HL-60/S4 treated with retinoic acid at 250 ng/mL for 4 days and 3 days (cell line): ENCODE data around the gene STOML1.
"Not testable (repeated sequence)": the region's sequence is repeated elsewhere in the genome, so short reads cannot be mapped to it uniquely, and the experiment has no call there.

Source experiments
- in situ Hi-C: fragments of 300-500 bp; cut with MboI; formaldehyde crosslinking; loops from 2 replicates; pipeline ENCODE4 v1.7.0; 2022; ENCODE audit warnings: low sequenced_read_pairs

The STOML1 gene

DNA sequence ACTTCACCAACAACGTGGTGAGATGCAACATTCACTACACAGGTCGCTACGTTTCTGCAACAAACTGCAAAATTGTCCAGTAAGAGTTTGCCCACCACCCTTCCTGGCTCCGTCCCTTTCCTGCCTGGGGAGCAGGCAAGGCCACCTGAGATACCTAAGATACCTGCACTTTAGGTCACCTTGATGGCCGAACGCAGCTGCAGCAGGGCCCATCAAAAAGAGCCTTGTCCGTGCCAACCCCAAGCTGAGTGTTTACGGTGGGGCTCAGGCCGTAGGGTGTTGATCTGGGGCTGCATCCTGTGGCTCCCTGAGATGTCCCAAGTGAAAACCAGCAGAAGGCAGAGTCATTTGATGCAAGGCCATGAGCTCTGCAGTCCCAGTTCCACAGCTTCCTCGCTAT is 42.6 kb downstream of the STOML1 start:
- in situ Hi-C loops, result no loop called here

GRCh38 chr15:73948982-73949381 is 43.1 kb downstream of the STOML1 start:
- in situ Hi-C loops, result no loop called here

- in situ Hi-C loops, result no loop called here
Measured at GRCh38 chr15:73948396-73948795, 43.7 kb downstream of the STOML1 start.

- in situ Hi-C loops, result no loop called here
Measured at GRCh38 chr15:73947651-73948050, 44.4 kb downstream of the STOML1 start.

GRCh38 chr15:73946795-73947370 is 45.2 kb downstream of the STOML1 start:
- in situ Hi-C loops, result no loop called here

DNA sequence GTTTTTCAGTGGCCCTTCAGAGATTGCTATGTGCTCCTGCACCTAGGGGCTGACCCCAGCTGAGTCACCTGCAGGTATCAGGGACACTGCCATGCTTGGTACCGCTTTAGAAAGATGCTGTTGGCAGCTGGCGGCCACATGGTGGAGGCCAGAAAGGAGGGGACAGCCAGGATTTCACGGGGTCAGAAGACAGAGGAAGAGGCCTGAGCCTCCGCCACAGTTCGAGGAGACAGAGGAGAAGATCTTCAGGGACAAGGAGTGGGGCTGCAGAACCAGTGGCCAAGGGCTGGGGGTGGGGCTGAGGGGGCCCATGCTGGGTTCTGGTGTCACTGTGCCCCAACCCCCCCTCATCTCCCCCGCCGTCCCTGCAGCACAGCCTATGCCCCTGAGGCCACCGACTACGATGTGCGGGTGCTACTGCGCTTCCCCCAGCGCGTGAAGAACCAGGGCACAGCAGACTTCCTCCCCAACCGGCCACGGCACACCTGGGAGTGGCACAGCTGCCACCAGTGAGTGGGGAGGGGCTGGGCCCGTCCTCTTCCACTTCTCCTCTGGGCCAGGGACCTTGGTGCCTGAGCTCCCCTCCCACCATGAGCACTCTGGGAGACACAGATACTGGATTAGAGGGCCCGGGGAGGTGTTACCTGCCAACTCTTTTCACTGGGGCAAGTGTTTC is 45.9 kb downstream of the STOML1 start:
- in situ Hi-C loops, result no loop called here

DNA sequence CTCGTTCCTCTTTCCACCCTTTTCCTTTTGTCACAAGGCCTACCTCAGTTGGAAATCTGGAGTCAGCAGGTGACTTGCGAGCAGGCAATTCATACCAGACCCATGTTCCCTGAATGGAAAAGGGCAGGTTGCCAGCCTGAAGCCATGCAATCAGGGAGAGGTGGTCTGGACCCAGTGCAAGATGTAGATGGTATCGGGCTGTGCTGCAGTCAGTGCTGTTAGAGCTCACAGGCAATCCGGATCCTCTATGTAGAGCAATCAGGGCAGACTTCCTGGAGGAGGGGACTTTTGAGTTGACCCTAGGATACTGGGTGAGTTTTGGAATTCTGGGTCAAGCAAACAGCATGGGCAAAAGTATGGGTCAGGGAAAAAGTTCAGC is 47.0 kb downstream of the STOML1 start:
- in situ Hi-C loops, result no loop called here

GRCh38 chr15:73944161-73945129 is 47.6 kb downstream of the STOML1 start:
- in situ Hi-C loops, result no loop called here

DNA sequence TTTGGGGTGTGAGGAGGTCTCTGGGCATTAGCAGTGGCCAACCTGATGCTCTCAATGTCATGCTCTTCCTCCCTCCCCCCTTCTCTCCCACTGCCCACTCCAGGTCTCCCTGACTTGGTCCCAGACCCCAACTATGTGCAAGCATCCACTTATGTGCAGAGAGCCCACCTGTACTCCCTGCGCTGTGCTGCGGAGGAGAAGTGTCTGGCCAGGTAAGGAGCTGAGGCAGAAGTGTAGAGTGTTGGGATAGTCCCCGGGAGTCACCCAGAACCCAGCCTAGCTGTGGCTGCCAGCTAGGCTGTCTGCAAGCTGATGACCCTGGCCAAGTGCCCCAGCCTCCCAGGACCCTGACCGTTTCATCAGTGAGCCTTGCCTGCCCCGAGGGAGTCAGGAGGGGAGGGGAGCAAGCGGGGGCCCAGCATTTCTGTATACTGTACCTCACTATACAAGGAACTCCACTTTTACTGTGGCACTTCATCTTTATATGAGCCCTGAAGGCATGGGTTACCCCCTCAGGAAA is 49.3 kb downstream of the STOML1 start:
- in situ Hi-C loops, result no loop called here

GRCh38 chr15:73941871-73942635 is 50.0 kb downstream of the STOML1 start:
- in situ Hi-C loops, result no loop called here

DNA sequence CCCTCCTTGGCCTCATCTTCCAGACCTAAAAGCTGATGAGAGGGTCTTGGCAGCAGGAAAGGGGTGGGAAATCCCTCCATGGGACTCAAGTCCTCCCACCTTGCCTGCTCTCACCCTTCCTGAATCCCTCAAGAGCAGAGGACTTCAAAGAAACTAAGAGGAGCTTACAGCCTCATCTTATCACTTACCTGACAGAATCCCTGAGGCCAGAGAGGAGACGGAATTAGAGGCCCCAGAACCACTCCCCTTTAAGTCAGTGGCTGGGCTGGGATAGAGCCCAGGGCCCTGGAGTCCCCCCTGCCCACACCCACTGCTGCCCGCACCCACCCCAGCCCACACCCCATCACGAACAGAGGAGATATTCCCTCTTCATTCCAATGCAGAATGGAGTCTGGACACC is 50.6 kb downstream of the STOML1 start:
- in situ Hi-C loops, result no loop called here

- in situ Hi-C loops, result no loop called here
Measured at GRCh38 chr15:73941044-73941443, 51.1 kb downstream of the STOML1 start.

GRCh38 chr15:73940061-73940981 is 51.8 kb downstream of the STOML1 start:
- in situ Hi-C loops, result no loop called here

- in situ Hi-C loops, result no loop called here
Measured at GRCh38 chr15:73939138-73939537, 53.0 kb downstream of the STOML1 start.

DNA sequence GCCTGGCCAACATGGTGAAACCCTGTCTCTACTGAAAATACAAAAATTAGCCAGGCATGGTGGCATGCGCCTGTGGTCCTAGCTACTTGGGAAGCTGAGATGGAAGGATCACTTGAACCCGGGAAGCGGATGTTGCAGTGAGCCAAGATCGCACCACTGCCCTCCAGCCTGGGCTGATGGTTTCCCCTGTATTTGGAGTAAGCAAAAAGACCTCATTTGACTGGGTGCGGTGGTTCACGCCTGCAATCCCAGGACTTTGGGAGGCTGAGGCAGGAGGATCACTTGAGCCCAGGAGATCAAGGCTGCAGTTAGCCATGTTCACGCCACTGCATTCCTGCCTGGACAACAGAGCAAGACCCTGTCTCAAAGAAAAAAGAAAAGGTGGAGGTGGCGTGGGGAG is 53.6 kb downstream of the STOML1 start:
- in situ Hi-C loops, result not testable (repeated sequence)

DNA sequence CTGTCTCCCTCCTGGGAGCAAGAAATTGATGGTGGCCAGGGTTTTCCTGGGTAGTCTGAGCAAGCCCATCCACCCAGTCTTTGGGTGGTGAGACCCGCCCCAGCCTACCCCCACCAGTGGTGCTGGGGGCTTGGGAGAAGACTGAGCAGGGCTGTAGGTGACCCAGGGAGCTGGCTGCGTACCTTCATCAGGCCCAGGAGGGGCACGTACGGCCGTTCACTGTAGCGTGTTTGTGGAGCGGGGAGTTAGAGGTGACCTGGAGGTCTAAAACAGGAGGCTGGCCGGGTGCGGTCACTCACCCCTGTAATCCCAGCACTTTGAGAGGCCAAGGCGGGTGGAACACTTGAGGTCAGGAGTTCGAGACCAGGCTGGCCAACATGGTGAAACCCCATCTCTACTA is 54.4 kb downstream of the STOML1 start:
- in situ Hi-C loops, result no loop called here

DNA sequence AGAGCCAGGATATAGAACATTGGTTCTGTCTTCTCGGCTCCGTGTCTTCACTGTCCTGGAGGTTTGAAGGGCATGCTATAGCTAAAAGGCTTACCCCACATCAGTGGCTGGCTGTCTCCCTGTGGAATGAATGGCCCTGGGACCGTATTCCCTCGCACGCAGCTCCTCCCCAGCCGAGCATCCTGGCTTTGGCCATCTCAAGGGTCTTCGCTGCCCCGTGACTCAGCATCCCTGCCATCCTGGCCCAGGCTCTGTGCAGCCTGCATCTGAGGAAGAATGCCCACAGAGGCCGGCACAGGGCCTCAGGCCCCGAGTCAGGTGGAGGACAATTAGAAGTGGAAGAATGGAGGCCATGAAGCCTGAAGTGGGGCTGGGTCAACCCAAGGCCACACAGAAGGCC is 54.8 kb downstream of the STOML1 start:
- in situ Hi-C loops, result no loop called here

DNA sequence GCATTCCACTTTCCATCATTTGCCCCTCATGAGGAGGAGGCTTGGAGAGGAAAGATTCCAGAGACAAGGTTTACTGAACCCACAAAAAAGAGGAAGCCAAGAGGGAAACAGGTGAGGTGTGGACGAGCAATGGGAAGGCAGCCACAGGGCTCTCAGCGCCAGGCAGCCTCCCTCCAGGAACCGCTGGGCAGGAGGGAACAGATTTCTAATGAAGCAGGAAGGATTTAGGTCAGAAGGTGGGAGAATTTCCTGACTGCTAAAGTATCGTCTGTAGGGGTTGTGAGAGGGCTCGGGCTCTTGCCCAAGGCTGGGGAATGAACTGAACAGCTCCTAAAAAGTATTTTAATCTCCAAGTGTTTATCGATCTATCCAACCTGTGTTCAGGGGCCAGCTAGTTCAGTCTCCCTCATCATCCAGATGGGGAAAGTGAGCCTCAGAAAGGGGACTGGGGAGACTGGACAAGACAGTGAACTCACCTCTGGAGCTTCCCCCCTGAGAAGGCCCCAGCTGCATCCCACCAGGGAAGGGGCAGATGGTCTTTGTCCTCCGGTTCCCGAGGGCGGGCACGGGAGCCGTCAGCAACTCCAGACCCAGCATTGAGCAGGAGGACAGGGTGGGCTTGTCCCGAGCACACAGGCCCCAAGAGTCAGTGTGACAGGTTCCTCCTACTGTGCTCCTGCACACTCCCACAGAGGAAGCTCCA is 55.4 kb downstream of the STOML1 start:
- in situ Hi-C loops, result no loop called here

GRCh38 chr15:73936181-73936580 is 55.9 kb downstream of the STOML1 start:
- in situ Hi-C loops, result no loop called here
